DOHH2 (cell line): ENCODE data around the gene OR12D3.

Source experiments
- CTCF ChIP-seq: fragments of 200-600 bp; sonication (generic); IDR thresholded peaks from one replicate; pipeline ENCODE4 v1.5.1; 2014; ENCODE audit warnings: antibody characterized with exemption, mild to moderate bottlenecking, low read depth, low read length; ENCODE audit not compliant: poor library complexity, severe bottlenecking
- EZH2phosphoT487 ChIP-seq: fragments of 200-600 bp; sonication (generic); IDR thresholded peaks from 2 replicates; pipeline ENCODE4 v1.6.1; 2017; ENCODE audit warnings: borderline replicate concordance, mild to moderate bottlenecking, antibody characterized with exemption, low read length, moderate library complexity, mixed read lengths

- TF ChIP-seq CTCF (no peak), EZH2phosphoT487 (no peak)
Observed at GRCh38 chr6:29424168-29424567, 49.1 kb upstream of the OR12D3 start.
